OCI-LY3 (cell line): ENCODE measurements around the gene HSPB8.

Experiments
- CTCF ChIP-seq: fragments of 200-600, 300-600 bp; sonication (generic); IDR thresholded peaks from 2 replicates; pipeline ENCODE4 v1.5.1; 2014; ENCODE audit warnings: antibody characterized with exemption, low read length, low read depth
- EZH2phosphoT487 ChIP-seq: fragments of 200-600 bp; shearing (Covaris generic); IDR thresholded peaks from 2 replicates; pipeline ENCODE4 v1.6.1; 2018; ENCODE audit warnings: antibody characterized with exemption, mixed run types, low read depth

- no peak for TF ChIP-seq CTCF
- TF ChIP-seq EZH2phosphoT487: no peak
These were observed 53.0 kb downstream of the HSPB8 start for GRCh38 chr12:119231774-119232173.
